HepG2 (cell line): ENCODE measurements around the gene ALDOA. TPM values are rescaled to one million over a fixed set of nuclear protein-coding genes. Genes with fewer than 3 reads are reported as not detected.
A peak's percentile ranks its signal among the peaks of the same experiment; 100 is the strongest.

Experiments
- GABPA ChIP-seq, 2 experiments: IDR thresholded peaks; 2 replicates each; pipeline ENCODE4 v1.6.1; 2011 to 2016; ENCODE audit warnings: low read depth in 2 of 2, low read length in 1 of 2, missing biosample characterization in 1 of 2, missing genetic modification characterization in 1 of 2
- HHEX ChIP-seq: IDR thresholded peaks from 2 replicates; pipeline ENCODE4 v1.6.1; 2016; ENCODE audit warnings: control low read depth
- HOXA7 ChIP-seq: sonication (generic); formaldehyde crosslinking; IDR thresholded peaks from 2 replicates; pipeline ENCODE4 v1.8.1; 2022; ENCODE audit warnings: mild to moderate bottlenecking, missing genetic modification reagents, moderate library complexity
- PAF1 ChIP-seq: IDR thresholded peaks from 2 replicates; pipeline ENCODE4 v1.6.1; 2016; ENCODE audit warnings: missing genetic modification reagents, missing compliant biosample characterization
- ZFP90 ChIP-seq: sonication (generic); formaldehyde crosslinking; IDR thresholded peaks from 2 replicates; pipeline ENCODE4 v1.8.0; 2022; ENCODE audit warnings: missing genetic modification reagents, mild to moderate bottlenecking, inconsistent platforms, borderline replicate concordance
- ZNF263 ChIP-seq: sonication (generic); formaldehyde crosslinking; IDR thresholded peaks from 2 replicates; pipeline ENCODE4 v1.4.0; 2020; ENCODE audit warnings: missing genetic modification reagents
- ZNF484 ChIP-seq: sonication (generic); formaldehyde crosslinking; IDR thresholded peaks from 2 replicates; pipeline ENCODE4 v1.5.1; 2020; ENCODE audit warnings: mild to moderate bottlenecking, low read depth, missing genetic modification reagents, borderline replicate concordance
- ZSCAN25 ChIP-seq: sonication (generic); formaldehyde crosslinking; IDR thresholded peaks from 2 replicates; pipeline ENCODE4 v1.8.0; 2022; ENCODE audit warnings: mild to moderate bottlenecking, missing genetic modification reagents
- polyA plus RNA-seq, 8 experiments: library from polyadenylated mRNA; depleted of rRNA in 3 of 8; stranded (reverse) in 7 of 8; unstranded in 1 of 8; fragments of >200 nt; fragmentation: Illumina TruSeq in 4 of 8; extraction: Trizol in 4 of 8; gene quantifications; 2 replicates each; pipeline versions ENCODE4 v1.2.1 to v1.2.3, GENCODE V29; 2011 to 2016; ENCODE audit warnings: low read depth in 4 of 8, missing spikeins in 1 of 8, mixed read lengths in 1 of 8; ENCODE audit not compliant: insufficient read depth in 1 of 8
- total RNA-seq, 5 experiments: library from RNA; depleted of rRNA; stranded (reverse); fragments of >200 nt; fragmentation: Illumina TruSeq; extraction: Trizol; gene quantifications; 2 replicates each; pipeline ENCODE4 v1.2.3, GENCODE V29; 2016; ENCODE audit warnings: low read depth in 1 of 5
- TF ChIP-seq, protein P1 (sequence below): sonication (generic); formaldehyde crosslinking; conservative IDR thresholded peaks from 2 replicates; pipeline ENCODE4 v1.5.0; 2020; ENCODE audit warnings: missing genetic modification reagents
- TF ChIP-seq, protein P2 (sequence below): sonication (generic); formaldehyde crosslinking; IDR thresholded peaks from 2 replicates; pipeline ENCODE4 v1.5.1; 2020; ENCODE audit warnings: mild to moderate bottlenecking, missing genetic modification reagents, borderline replicate concordance
- TF ChIP-seq, protein P3 (sequence below): sonication (generic); formaldehyde crosslinking; IDR thresholded peaks from 2 replicates; pipeline ENCODE4 v1.4.0; 2020; ENCODE audit warnings: mild to moderate bottlenecking, missing genetic modification reagents
- TF ChIP-seq, protein P4 (sequence below): sonication (generic); formaldehyde crosslinking; IDR thresholded peaks from 2 replicates; pipeline ENCODE4 v1.4.0; 2020; ENCODE audit warnings: missing genetic modification reagents, low read depth, mild to moderate bottlenecking, borderline replicate concordance
- TF ChIP-seq, protein P5 (sequence below): sonication (generic); formaldehyde crosslinking; IDR thresholded peaks from 2 replicates; pipeline ENCODE4 v1.4.0; 2020; ENCODE audit warnings: missing genetic modification reagents, mild to moderate bottlenecking, borderline replicate concordance

ALDOA gene
- total and polyA plus RNA-seq, 2 of the 13 experiments (the other 11 are each of a cell fraction or from before 2014, with no cell fraction given): 925 to 1,884 TPM

DNA sequence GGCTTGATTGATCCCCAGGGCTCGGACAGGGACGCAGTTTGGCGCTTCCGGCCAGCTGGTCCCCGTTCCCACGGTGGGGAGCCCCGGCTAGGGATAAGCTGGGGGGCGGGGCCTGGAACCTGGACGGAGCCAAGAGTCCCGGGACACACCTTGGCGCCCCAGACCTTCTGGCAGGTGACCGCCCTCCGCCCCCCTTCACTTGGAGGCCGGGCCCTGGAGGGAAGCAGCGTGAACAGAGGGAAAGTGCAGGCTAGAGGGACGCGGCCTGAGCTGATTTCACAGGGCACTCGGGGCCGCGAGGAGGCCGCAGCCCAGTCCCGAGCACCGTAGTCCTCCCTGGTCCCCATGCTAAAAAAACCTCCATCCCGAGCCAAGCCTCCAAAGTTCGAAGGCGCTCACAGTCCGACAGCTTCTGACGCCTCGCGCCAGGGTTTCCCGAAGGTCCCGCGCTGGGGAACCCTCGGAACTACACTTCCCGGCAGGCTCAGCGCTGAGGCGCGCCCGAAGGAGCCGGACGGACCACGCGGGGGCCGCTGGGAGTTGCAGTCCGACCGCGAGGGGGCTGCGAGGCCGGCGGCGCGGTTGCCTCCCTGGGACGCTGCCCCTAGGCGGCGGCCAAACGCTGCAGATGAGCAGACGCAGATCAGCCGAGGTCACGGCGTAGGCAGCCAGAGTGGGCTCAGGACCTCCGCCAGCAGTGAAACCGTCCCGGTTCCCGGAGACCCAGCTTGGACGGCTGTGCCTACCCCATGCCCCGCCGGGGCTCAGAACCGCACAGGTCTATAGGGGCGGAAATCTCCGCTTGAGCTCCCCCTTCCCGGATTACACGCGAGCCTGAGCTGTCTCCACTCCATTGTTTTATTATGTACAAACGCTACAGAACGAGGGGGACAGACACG, 26.2 kb downstream of the ALDOA start, which contains the start of gene TBX6 (continued):
- TF ChIP-seq, protein P1, sequence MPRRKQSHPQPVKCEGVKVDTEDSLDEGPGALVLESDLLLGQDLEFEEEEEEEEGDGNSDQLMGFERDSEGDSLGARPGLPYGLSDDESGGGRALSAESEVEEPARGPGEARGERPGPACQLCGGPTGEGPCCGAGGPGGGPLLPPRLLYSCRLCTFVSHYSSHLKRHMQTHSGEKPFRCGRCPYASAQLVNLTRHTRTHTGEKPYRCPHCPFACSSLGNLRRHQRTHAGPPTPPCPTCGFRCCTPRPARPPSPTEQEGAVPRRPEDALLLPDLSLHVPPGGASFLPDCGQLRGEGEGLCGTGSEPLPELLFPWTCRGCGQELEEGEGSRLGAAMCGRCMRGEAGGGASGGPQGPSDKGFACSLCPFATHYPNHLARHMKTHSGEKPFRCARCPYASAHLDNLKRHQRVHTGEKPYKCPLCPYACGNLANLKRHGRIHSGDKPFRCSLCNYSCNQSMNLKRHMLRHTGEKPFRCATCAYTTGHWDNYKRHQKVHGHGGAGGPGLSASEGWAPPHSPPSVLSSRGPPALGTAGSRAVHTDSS (CRISPR knock-in tag): peak; percentile 98
- TF ChIP-seq, protein P2, sequence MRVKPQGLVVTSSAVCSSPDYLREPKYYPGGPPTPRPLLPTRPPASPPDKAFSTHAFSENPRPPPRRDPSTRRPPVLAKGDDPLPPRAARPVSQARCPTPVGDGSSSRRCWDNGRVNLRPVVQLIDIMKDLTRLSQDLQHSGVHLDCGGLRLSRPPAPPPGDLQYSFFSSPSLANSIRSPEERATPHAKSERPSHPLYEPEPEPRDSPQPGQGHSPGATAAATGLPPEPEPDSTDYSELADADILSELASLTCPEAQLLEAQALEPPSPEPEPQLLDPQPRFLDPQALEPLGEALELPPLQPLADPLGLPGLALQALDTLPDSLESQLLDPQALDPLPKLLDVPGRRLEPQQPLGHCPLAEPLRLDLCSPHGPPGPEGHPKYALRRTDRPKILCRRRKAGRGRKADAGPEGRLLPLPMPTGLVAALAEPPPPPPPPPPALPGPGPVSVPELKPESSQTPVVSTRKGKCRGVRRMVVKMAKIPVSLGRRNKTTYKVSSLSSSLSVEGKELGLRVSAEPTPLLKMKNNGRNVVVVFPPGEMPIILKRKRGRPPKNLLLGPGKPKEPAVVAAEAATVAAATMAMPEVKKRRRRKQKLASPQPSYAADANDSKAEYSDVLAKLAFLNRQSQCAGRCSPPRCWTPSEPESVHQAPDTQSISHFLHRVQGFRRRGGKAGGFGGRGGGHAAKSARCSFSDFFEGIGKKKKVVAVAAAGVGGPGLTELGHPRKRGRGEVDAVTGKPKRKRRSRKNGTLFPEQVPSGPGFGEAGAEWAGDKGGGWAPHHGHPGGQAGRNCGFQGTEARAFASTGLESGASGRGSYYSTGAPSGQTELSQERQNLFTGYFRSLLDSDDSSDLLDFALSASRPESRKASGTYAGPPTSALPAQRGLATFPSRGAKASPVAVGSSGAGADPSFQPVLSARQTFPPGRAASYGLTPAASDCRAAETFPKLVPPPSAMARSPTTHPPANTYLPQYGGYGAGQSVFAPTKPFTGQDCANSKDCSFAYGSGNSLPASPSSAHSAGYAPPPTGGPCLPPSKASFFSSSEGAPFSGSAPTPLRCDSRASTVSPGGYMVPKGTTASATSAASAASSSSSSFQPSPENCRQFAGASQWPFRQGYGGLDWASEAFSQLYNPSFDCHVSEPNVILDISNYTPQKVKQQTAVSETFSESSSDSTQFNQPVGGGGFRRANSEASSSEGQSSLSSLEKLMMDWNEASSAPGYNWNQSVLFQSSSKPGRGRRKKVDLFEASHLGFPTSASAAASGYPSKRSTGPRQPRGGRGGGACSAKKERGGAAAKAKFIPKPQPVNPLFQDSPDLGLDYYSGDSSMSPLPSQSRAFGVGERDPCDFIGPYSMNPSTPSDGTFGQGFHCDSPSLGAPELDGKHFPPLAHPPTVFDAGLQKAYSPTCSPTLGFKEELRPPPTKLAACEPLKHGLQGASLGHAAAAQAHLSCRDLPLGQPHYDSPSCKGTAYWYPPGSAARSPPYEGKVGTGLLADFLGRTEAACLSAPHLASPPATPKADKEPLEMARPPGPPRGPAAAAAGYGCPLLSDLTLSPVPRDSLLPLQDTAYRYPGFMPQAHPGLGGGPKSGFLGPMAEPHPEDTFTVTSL (CRISPR knock-in tag): no peak
- TF ChIP-seq HOXA7 (CRISPR knock-in tag) (no peak), ZNF263 (CRISPR knock-in tag) (no peak; the same call in 1 of the 2 replicates), ZSCAN25 (CRISPR knock-in tag) (peak; percentile 83; the same call in 1 of the 2 replicates), ZNF484 (no peak), PAF1 (CRISPR knock-in tag) (peak; percentile 26; the same call in 1 of the 2 replicates), HHEX (CRISPR knock-in tag) (no peak), GABPA (IDR thresholded peaks at IDR 0.05; ENCODE audit: low read depth, low read length) (peak; percentile 58), GABPA (CRISPR knock-in tag; IDR thresholded peaks at IDR 0.05; ENCODE audit: low read depth) (peak; percentile 79), ZFP90 (peak; percentile 58; the same call in 1 of the 2 replicates)
- TF ChIP-seq, protein P3, sequence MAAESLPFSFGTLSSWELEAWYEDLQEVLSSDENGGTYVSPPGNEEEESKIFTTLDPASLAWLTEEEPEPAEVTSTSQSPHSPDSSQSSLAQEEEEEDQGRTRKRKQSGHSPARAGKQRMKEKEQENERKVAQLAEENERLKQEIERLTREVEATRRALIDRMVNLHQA: no peak
- TF ChIP-seq, protein P4, sequence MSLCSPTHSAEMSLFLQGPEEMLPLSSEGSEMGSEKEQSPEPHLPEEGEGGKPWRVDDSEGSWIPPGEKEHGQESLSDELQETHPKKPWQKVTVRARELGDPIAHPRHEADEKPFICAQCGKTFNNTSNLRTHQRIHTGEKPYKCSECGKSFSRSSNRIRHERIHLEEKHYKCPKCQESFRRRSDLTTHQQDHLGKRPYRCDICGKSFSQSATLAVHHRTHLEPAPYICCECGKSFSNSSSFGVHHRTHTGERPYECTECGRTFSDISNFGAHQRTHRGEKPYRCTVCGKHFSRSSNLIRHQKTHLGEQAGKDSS (CRISPR knock-in tag): no peak; the same call in 1 of the 2 replicates
- TF ChIP-seq, protein P5, sequence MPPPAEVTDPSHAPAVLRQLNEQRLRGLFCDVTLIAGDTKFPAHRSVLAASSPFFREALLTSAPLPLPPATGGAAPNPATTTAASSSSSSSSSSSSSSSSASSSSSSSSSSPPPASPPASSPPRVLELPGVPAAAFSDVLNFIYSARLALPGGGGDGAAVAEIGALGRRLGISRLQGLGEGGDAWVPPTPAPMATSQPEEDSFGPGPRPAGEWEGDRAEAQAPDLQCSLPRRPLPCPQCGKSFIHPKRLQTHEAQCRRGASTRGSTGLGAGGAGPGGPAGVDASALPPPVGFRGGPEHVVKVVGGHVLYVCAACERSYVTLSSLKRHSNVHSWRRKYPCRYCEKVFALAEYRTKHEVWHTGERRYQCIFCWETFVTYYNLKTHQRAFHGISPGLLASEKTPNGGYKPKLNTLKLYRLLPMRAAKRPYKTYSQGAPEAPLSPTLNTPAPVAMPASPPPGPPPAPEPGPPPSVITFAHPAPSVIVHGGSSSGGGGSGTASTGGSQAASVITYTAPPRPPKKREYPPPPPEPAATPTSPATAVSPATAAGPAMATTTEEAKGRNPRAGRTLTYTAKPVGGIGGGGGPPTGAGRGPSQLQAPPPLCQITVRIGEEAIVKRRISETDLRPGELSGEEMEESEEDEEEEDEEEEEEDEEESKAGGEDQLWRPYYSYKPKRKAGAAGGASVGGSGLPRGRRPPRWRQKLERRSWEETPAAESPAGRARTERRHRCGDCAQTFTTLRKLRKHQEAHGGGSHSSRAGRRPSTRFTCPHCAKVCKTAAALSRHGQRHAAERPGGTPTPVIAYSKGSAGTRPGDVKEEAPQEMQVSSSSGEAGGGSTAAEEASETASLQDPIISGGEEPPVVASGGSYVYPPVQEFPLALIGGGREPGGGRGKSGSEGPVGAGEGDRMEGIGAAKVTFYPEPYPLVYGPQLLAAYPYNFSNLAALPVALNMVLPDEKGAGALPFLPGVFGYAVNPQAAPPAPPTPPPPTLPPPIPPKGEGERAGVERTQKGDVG (CRISPR knock-in tag): 0 out of 2 replicates have a peak, but pooled peaks have one; percentile 47
